Islet precursor cell (in vitro differentiated cells): ENCODE data around the gene ZNF766.
"Not testable (repeated sequence)": the region's sequence is repeated elsewhere in the genome, so short reads cannot be mapped to it uniquely, and the experiment has no call there.

Experiments
- DNase-seq: peaks from one replicate; pipeline ENCODE4 v3.0.0-alpha.2; 2018

Gene ZNF766

DNA sequence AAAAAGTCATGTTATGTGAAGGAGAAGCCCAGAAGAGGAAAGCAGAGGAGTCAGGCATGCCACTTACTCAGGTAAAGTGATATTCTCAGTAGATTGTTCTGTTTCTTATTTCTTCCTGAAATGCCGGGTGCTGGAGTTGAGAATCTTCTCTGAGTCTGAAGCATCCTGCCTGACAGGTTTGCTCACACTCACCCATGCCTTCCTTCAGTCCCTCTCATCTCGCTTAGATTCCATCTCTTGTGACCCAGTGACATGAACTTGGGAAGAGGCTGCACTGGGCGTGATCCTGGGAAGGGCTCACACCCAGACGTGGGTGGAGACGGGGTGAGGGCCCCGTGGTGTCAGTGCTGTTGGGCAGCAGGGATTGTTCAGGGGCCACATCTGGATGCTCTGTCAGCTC is 8.1 kb downstream of the ZNF766 start:
- DNase-seq: no peak

DNA sequence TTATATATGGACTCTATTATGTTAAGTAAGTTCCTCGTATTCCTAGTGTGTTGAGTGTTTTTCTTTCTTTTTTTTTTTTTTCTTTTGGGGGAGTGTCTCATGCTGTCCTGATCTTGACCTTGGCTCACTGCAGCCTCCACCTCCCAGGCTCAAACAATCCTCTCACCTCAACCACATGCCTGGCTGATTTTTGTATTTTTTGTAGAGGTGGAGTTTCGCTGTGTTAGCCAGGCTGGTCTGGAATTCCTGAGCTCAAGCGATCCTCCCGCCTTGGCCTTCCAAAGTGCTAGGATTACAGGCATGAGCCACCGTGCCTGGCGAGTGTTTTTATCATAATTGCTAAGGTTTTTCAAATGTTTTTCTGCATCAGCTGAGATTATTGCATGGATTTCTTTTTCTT is 16.9 kb downstream of the ZNF766 start:
- no peak for DNase-seq

DNA sequence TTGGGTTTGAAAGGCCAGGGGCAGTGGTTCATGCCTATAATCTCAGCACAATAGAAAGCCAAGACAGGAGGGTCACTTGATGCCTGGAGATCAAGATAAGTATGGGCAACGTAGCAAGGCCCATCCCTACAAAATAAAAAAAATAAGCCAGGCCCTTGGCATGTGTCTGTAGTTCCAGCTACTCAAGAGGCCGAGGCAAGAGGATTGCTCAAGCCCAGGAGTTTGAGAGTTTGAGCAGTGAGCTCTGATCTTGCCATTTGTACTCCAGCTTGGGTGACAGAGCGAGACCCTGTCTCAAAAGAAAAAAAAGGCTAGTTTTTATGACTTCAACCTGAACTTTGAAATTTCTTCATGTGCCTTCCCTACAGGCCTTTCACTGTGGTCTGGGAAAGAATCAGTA is 22.4 kb downstream of the ZNF766 start:
- no peak for DNase-seq

DNA sequence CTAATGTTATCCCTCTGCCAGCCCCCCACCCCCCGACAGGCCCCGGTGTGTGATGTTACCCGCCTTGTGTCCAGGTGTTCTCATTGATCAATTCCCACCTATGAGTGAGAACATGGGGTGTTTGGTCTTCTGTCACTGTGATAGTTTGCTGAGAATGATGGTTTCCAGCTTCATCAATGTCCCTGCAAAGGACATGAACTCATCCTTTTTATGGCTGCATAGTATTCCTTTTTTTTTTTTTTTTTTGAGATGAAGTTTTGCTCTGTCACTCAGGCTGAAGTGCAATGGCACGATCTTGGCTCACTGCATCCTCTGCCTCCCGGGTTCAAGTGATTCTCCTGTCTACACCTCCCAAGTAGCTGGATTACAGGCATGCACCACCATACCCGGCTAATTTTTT is 23.6 kb downstream of the ZNF766 start:
- DNase-seq: not testable (repeated sequence)

DNA sequence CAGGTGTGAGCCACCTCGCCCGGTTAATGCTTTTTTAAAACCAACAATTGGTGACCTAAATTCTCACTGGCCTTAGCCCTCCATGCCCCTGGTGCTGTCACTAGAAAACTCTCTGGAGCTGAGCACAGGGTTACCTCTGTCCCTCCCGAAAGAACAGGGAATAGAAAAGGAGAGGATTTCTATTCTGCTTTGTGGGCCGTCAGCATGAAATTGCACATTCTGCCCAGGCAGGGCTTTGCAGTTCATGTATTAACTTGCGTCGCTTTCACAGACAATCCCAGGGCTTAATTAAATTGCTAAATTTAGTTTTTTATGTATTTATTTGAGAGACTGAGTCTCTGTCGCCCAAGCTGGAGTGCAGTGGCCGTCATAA is 27.0 kb downstream of the ZNF766 start:
- no peak for DNase-seq

DNA sequence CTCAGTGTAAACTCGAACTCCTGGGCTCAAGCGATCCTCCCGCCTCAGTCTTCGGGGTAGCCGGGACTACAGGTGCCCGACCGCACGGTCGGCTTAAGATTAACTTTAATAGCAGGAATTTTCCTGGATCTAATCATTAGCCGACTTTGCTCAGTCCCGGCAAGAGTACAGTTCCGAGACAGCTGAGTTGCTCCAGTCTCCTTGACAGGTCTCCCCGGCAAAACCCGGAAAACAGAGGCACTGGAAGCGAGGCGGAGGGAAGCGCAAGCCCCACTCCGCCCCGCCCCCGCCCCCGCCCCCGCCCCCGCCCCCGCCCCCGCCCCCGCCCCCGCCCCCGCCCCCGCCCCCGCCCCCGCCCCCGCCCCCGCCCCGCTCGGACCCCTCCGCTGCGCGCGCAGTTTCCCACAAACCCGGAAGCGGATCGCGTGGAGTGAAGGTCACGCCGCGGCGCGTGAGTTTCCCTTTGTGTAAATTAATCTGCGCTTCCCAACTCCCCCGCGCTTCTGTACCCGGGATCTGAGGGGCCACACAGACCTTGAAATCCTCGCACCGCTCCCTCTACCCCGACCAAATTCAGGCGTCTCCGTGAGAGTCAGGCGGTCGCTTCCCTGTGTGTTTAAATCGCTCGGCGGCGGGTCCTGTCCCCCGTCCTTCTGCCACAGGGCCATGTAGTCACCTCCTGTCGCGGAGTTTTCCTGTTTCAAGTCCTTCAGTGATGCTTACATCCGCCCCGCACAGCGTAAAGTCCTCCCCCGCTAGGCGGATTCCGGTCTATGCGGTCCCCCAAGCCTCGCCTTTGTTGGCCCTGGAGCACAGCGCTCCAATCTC is 27.6 kb downstream of the ZNF766 start, which contains the start of gene ZNF480:
ZNF480 (plus strand) TSS at position 397 of the 828 bp plus-strand sequence. CDS start 3,244 bp downstream, outside the sequence.
- DNase-seq: peak; percentile 77

DNA sequence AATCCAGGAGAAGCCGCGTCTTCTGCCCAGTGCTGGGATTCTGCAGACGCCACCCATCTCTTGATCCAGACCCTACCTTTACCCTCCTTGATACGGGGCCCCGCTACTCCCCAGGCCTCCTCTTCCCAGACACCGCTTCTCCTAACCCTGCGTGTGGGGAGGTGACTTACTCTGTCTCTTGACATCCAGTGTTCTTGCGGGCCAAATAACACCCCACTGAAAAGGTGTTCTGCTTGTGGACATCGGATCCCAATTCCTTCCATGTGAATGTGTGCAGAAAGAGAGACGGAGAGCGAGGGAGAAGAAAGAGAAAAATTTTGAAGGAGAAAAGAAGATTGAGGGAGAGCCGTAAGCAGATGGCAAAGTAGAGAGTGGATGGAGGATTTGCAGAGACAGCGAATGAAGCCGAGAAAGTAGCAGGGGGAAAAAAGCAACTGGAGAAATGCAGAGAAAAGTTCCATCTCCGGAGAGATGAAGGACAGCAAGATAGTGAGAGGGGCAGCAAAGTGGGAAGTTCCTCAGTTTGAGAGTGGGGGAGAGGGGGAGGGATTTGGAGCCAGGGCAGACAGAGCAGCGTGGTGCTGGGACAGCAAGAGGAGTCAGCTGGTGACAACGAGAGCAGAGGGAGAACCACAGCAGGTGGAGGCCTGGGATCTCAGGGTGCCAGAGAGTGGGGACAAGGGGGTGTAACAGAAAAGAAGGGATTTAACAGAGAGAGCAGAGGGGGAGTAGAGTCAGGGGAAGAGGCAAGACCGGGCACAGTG is 28.4 kb downstream of the ZNF766 start:
- DNase-seq: no peak

DNA sequence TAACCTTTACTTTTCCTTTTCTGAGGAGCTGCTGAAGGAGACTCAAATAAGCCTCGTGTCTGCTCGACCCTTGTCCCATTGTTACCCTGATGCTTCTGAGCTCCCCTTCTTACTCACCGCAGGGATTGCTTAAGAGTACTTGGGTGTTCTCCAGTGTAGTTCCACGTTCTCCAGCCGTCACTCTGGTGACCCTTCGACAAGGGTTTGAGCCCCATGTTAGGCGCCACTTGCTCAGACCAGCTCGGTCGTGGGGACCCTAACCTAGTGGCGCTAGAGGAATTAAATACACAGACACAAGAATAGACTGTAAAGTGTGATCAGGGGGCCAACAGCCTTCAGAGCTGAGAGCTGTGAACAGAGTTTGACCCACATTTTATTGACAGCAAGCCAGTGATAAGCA is 37.9 kb downstream of the ZNF766 start:
- DNase-seq: no peak

DNA sequence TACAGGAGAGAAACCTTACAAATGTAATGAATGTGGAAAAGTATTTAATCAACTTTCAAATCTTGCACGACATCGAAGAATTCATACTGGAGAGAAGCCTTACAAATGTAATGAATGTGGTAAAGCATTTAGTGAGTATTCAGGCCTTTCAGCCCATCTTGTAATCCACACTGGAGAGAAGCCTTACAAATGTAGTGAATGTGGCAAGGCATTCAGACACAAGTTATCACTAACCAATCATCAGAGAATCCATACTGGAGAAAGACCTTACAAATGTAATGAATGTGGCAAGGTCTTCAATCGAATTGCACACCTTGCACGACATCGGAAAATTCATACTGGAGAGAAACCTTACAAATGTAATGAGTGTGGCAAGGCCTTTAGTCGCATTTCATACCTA is 53.0 kb downstream of the ZNF766 start:
- DNase-seq: no peak

DNA sequence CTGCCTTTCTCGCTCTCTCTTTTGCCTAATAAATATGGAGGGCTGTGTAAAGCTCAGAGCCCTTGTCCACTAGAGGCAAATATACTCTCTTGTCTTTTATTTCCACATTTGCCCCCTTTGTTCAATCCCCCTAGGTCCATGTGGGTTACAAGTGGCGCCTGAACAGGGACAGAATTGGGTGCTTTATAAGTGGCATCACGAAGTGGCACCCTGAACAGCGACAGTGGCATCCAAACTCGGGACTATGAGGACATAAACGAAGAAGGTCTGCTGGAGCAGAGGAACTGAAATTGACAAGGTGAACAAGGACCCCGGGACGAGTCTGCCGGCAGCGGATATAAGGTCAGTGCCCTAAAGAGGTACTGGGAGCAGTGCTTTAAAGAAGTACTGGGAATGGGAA is 62.4 kb downstream of the ZNF766 start:
- no peak for DNase-seq

DNA sequence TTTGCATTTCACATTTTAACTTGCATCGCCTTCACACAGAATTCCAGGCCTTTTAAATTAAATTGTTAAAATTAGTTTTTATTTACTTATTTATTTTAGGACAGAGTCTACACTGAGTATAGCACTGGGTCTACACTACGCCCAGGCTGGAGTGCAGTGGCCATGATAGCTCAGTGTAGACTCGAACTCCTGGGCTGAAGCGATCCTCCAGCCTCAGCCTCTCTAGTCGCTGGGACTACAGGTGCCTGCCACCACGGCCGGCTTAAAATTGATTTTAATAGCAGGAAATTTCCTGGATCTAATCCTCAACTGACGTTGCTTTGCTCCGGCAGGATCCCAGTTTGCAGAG is 66.4 kb downstream of the ZNF766 start:
- no peak for DNase-seq

DNA sequence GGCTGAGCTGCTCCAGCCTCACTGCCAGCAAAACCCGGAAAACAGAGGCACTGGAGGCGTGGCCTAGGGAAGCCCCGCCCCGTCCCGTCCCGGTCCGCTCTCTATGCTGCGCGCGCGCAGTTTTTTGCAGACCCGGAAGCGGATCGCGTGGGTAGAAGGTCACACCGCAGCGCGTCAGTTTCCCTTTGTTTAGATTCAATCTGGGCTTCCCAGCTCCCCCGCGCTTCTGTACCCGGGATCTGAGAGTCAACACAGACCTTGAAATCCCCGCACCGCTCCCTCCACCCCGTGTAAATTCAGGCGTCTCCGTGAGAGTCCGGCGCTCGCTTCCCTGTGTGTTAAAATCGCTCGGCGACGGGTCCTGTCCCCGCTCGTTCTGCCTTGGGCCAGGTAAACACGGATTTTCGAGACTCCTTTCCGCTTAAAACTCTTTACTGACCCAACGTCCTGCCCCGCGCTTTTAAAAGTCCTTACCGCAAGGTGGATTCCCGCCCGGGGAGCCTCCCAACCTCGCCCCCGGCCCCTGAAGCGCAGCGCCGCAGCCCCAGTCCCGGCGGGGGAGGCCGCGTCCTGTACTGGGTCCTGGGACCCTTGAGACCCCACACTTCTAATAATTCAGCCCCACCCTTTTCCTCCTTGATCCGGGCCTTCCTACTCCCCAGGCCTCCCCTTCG is 66.9 kb downstream of the ZNF766 start, which contains the start of gene ZNF610:
ZNF610 (plus strand) TSS at position 127 of the 674 bp plus-strand sequence. CDS start 12,930 bp downstream, outside the sequence.
- DNase-seq: peak; percentile 86

DNA sequence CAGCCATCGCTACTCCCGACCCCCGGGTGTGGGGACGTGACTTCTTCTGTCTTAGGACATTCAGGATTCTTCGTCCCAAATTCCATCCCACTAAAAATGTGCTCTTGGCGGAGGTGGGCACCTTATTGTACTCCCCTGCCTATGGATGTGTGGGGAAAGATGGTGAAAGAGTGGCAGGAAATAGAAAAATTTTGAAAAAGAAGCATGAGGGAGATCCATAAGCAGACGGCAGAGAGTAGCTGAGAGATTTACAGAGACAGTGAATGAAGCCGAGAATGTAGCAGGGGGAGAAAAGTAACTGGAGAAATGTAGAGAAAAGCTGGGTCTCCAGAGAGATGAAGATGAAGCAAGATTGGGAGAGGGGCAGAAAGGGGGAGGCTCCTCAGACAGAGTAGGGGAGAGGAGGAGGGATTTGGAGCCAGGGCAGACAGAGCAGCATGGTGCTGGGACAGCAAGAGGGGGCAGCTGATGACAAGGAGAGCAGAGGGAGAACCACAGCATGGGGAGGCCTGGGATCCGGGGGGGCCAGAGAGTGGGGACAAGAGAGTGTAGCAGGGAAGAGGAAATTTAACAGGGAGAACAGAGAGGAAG is 67.5 kb downstream of the ZNF766 start:
- DNase-seq: no peak

DNA sequence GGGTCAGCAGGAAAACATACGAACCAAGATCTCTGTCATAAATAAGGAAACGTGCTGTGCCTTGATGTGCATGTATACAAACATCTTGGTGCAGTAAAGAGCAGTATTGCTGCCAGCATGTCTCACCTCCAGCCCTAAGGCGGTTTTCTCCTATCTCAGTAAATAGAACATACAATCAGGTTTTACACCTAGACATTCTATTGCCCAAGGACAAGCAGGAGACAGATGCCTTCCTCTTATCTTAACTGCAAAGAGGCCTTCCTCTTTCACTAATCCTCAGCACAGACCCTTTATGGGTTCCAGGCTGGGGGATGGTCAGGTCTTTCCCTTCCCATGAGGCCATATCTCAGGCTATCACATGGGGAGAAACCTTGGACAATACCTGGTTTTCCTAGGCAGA is 69.6 kb downstream of the ZNF766 start:
- DNase-seq: not testable (repeated sequence)

DNA sequence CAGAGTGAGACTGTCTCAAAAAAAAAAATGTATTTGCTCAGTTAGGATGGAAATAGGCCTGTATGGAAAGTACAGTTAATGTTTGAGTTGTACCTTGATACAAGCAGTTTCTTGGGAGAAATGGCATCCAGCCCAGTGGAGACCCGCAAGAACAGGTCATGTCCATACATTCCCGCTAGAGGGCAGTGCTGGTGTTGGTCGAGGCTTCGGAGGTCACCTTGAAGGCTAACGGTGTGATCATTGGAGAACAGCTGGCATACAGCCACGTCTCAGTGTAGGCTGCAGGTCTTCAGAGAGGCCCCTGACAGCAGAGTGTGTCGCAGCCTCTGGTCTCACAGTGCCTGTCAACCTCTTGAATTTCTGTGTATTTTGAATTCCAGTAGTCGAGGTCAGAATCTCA is 74.2 kb downstream of the ZNF766 start:
- peak; percentile 81 for DNase-seq

DNA sequence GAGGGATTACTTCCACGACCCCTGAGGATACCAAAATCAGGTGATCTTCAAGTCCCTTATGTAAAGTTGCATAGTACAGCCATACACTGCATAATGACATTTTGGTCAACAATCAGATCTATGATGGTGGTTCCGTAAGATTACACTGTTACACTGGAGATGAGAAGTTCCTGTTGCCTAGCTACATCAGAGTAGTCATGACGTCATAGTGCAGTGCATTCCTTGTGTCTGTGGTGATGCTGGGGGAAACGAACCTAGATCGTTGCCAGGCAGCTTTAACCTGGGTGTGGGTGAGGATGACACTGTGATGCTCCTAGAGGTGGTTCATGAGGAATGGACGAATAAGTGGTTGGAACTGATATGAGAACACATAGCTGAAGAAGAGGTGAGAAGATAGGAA is 75.8 kb downstream of the ZNF766 start:
- no peak for DNase-seq
